Transverse colon (tissue), 4 donors: ENCODE measurements around the gene APMAP.

Experiments
- POLR2A ChIP-seq: fragments of 450-650 bp; IDR thresholded peaks from one replicate; pipeline ENCODE4 v1.6.1; 2016; ENCODE audit warnings: antibody characterized with exemption, mild to moderate bottlenecking, moderate library complexity
- POLR2AphosphoS5 ChIP-seq, 3 donors: sonication (generic); formaldehyde crosslinking; IDR thresholded peaks; one replicate each; pipeline ENCODE4 v1.6.1; 2016; ENCODE audit warnings: antibody characterized with exemption in 3 of 3
- TF ChIP-seq, protein P1 (sequence below), 5 experiments: fragments of 200-600 bp in 3 of 5; fragments of 450-650 bp in 2 of 5; sonication (generic) in 3 of 5; IDR thresholded peaks; 1 replicate in 2 of 5; 2 replicates in 3 of 5; pipeline ENCODE4 v1.5.1; 2016 to 2017; ENCODE audit warnings: antibody characterized with exemption in 5 of 5, inconsistent platforms in 3 of 5, mild to moderate bottlenecking in 2 of 5, moderate library complexity in 1 of 5

DNA sequence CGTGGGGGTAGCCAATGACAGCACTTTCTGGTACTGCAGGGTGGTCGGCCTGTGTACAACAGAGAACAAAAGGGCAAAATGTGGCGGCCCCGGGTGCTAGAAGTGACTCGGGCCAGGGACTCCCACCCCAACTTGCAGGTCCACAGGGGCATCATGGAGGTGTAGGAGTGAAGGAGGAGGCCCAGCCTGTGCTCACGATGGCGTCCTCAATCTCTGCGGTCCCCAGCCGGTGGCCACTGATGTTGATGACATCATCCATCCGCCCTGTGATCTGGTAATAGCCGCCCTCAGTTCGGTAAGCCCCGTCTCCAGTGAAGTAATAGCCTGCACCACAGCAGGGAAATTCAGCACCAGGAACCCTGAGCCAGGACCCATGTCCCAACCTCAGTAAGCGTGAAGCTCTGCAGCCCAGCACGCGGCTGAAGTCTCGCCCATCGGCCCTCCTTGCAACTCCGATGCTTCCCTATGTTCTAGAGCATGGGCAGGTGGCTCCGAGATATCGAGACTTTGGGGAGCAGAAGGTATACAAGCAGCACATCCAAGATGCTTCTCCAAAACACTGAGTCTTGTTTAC lies 20.2 kb upstream of the APMAP start:
- TF ChIP-seq, protein P1, sequence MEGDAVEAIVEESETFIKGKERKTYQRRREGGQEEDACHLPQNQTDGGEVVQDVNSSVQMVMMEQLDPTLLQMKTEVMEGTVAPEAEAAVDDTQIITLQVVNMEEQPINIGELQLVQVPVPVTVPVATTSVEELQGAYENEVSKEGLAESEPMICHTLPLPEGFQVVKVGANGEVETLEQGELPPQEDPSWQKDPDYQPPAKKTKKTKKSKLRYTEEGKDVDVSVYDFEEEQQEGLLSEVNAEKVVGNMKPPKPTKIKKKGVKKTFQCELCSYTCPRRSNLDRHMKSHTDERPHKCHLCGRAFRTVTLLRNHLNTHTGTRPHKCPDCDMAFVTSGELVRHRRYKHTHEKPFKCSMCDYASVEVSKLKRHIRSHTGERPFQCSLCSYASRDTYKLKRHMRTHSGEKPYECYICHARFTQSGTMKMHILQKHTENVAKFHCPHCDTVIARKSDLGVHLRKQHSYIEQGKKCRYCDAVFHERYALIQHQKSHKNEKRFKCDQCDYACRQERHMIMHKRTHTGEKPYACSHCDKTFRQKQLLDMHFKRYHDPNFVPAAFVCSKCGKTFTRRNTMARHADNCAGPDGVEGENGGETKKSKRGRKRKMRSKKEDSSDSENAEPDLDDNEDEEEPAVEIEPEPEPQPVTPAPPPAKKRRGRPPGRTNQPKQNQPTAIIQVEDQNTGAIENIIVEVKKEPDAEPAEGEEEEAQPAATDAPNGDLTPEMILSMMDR (IDR thresholded peaks at IDR 0.05) = no peak
- TF ChIP-seq POLR2AphosphoS5 (IDR thresholded peaks at IDR 0.05) = no peak
- no peak for TF ChIP-seq POLR2A
